CD14-positive monocyte (primary cell): ENCODE results near the gene GP1BA. TPM values are rescaled to one million over a fixed set of nuclear protein-coding genes. Genes with fewer than 3 reads are reported as not detected.
A peak's percentile ranks its signal among the peaks of the same experiment; 100 is the strongest.

Experiments used
- DNase-seq, 3 donors: peaks; one replicate each; pipeline ENCODE4 v3.0.0-alpha.2; 2011 to 2022
- H2AFZ ChIP-seq: 2 replicates; pipeline ENCODE4 v1.6.0; 2012; ENCODE audit warnings: mild to moderate bottlenecking, low read depth, low read length, inconsistent platforms; ENCODE audit not compliant: insufficient read depth, poor library complexity, severe bottlenecking
- H3K27ac ChIP-seq, 2 donors: 1 replicate in 1 of 2; 2 replicates in 1 of 2; pipeline ENCODE4 v1.5.1; 2012 to 2013; ENCODE audit warnings: low read length in 2 of 2, control low read depth in 1 of 2, inconsistent platforms in 1 of 2, low read depth in 1 of 2, mild to moderate bottlenecking in 1 of 2
- H3K27me3 ChIP-seq, 2 donors: one replicate each; pipeline versions ENCODE4 v1.6.0 to v1.6.1; 2011 to 2013; ENCODE audit warnings: low read length in 2 of 2; ENCODE audit not compliant: control insufficient read depth in 2 of 2, insufficient read depth in 2 of 2
- H3K36me3 ChIP-seq, 2 donors: replicated peaks in 1 of 2; 1 replicate in 1 of 2; 2 replicates in 1 of 2; pipeline versions ENCODE4 v1.5.1 to v1.6.1; 2012 to 2013; ENCODE audit warnings: low read length in 2 of 2, control low read depth in 1 of 2, inconsistent platforms in 1 of 2, mild to moderate bottlenecking in 1 of 2; ENCODE audit not compliant: insufficient read depth in 2 of 2, control insufficient read depth in 1 of 2
- H3K4me1 ChIP-seq, 2 donors: 1 replicate in 1 of 2; 2 replicates in 1 of 2; pipeline versions ENCODE4 v1.5.1 to v1.6.1; 2012 to 2013; ENCODE audit warnings: low read length in 2 of 2, control low read depth in 1 of 2, inconsistent platforms in 1 of 2, mild to moderate bottlenecking in 1 of 2, moderate library complexity in 1 of 2; ENCODE audit not compliant: insufficient read depth in 2 of 2, control insufficient read depth in 1 of 2
- H3K4me2 ChIP-seq: replicated peaks from 2 replicates; pipeline ENCODE3; 2012; ENCODE audit warnings: low read length, moderate library complexity, mild to moderate bottlenecking; ENCODE audit not compliant: poor library complexity, severe bottlenecking; ENCODE audit errors: extremely low read depth
- H3K4me3 ChIP-seq, 3 experiments: fragments of 200-600 bp in 1 of 3; sonication (generic) in 1 of 3; replicated peaks in 1 of 3; 1 replicate in 2 of 3; 2 replicates in 1 of 3; pipeline ENCODE4 v1.5.1; 2011 to 2013; ENCODE audit warnings: low read length in 3 of 3, mild to moderate bottlenecking in 3 of 3, control low read depth in 2 of 3, low read depth in 2 of 3, inconsistent platforms in 1 of 3, moderate library complexity in 1 of 3
- H3K79me2 ChIP-seq: 2 replicates; pipeline ENCODE4 v1.6.0; 2012; ENCODE audit warnings: mild to moderate bottlenecking, control low read depth, inconsistent platforms, low read length, moderate library complexity; ENCODE audit not compliant: insufficient read depth
- H3K9ac ChIP-seq: 2 replicates; pipeline ENCODE4 v1.6.0; 2017; ENCODE audit warnings: low read length, mild to moderate bottlenecking; ENCODE audit not compliant: insufficient read depth, poor library complexity, severe bottlenecking
- H3K9me3 ChIP-seq, 2 donors: replicated peaks in 1 of 2; 1 replicate in 1 of 2; 2 replicates in 1 of 2; pipeline versions ENCODE4 v1.5.1 to v1.6.1; 2012 to 2013; ENCODE audit warnings: low read length in 2 of 2, control low read depth in 1 of 2; ENCODE audit not compliant: control insufficient read depth in 1 of 2, insufficient read depth in 1 of 2
- H4K20me1 ChIP-seq: 2 replicates; pipeline ENCODE4 v1.6.0; 2012; ENCODE audit warnings: mild to moderate bottlenecking, low read length, control low read depth, moderate library complexity; ENCODE audit not compliant: insufficient read depth
- H3K27ac Mint-ChIP-seq, 7 donors: one replicate each; pipeline ENCODE4 v1.8.0; 2020; ENCODE audit warnings: mild to moderate bottlenecking in 7 of 7, mixed read lengths in 7 of 7, moderate library complexity in 6 of 7, inconsistent platforms in 2 of 7
- H3K27me3 Mint-ChIP-seq, 3 donors: one replicate each; pipeline ENCODE4 v1.8.0; 2021 to 2022; ENCODE audit warnings: low read depth in 3 of 3, mild to moderate bottlenecking in 3 of 3, mixed read lengths in 3 of 3, moderate library complexity in 3 of 3, inconsistent platforms in 1 of 3
- H3K36me3 Mint-ChIP-seq, 2 donors: one replicate each; pipeline ENCODE4 v1.8.0; 2020; ENCODE audit warnings: mixed read lengths in 2 of 2, inconsistent platforms in 1 of 2, mild to moderate bottlenecking in 1 of 2
- H3K4me1 Mint-ChIP-seq: one replicate; pipeline ENCODE4 v1.8.0; 2020; ENCODE audit warnings: mild to moderate bottlenecking, mixed read lengths
- H3K4me3 Mint-ChIP-seq, 2 donors: one replicate each; pipeline ENCODE4 v1.8.0; 2020; ENCODE audit warnings: mild to moderate bottlenecking in 2 of 2, mixed read lengths in 2 of 2, moderate library complexity in 1 of 2
- H3K9me3 Mint-ChIP-seq, 7 donors: one replicate each; pipeline ENCODE4 v1.8.0; 2020 to 2022; ENCODE audit warnings: mixed read lengths in 7 of 7, mild to moderate bottlenecking in 6 of 7, moderate library complexity in 6 of 7, inconsistent platforms in 2 of 7
- CTCF ChIP-seq: fragments of 200-600 bp; IDR thresholded peaks from one replicate; pipeline ENCODE4 v1.8.0; 2022; ENCODE audit warnings: antibody characterized with exemption, mild to moderate bottlenecking
- WGBS: methylation state at CpG from one replicate; pipeline ENCODE4 v1.1.5; 2013; ENCODE audit warnings: missing lambda C conversion rate; ENCODE audit not compliant: insufficient coverage; 5-methylcytosine and 5-hydroxymethylcytosine counted together
- intact Hi-C, 2 donors: fragments of 100-400 bp; cut with micrococcal nuclease; formaldehyde crosslinking; loops; one replicate each; pipeline versions ENCODE4 v1.15.0 to v1.15.1; 2023
- polyA plus RNA-seq, 3 donors: library from polyadenylated mRNA; depleted of rRNA in 1 of 3; unstranded in 2 of 3; stranded (reverse) in 1 of 3; fragments of 300-500 nt in 2 of 3; fragments of >200 nt in 1 of 3; fragmentation: Illumina TruSeq in 2 of 3; gene quantifications; 1 replicate in 2 of 3; 2 replicates in 1 of 3; pipeline ENCODE4 v1.2.3, GENCODE V29; 2012 to 2021

GP1BA gene
- polyA plus RNA-seq, 3 donors, result 0.24 to 0.29 TPM; not detected in 1

GRCh38 chr17:4972752-4973151, 40.7 kb downstream of the GP1BA start:
- Histone ChIP-seq H2AFZ (no peak overlapping the region), H3K27me3 (no peaks in the 10 kb centered on the region), H3K4me1 (peaks cover 44 to 54% of the 10 kb centered on the region in 2 donors), H3K4me3 (peak overlapping the region in 2 of 3 experiments; percentile 3 to 60), H3K27ac (peak overlapping the region; percentile 46 to 60), H3K4me2 (peak overlapping the region; percentile 62), H3K9me3 (no peaks in the 10 kb centered on the region), H3K79me2 (peaks cover 33% of the 10 kb centered on the region), H3K36me3 (peaks cover 56 to 82% of the 10 kb centered on the region in 2 donors), H4K20me1 (peaks cover 6% of the 10 kb centered on the region), H3K9ac (peak overlapping the region; percentile 17)
- H3K27me3 Mint-ChIP-seq, result peaks cover 0 to 2% (median 2%) of the 10 kb centered on the region in 3 donors
- intact Hi-C loops, result no loop called here
- TF ChIP-seq CTCF, result no peak
- H3K4me1 Mint-ChIP-seq, result peaks cover 48% of the 10 kb centered on the region
- no peaks in the 10 kb centered on the region for H3K9me3 Mint-ChIP-seq
- peak overlapping the region; percentile 70 to 90 (median 81) for H3K27ac Mint-ChIP-seq
- 98% methylated on average over 10 of the region's 12 CpGs for WGBS
- peaks cover 78 to 90% of the 10 kb centered on the region in 2 donors for H3K36me3 Mint-ChIP-seq
- DNase-seq, result no peak
- peak overlapping the region; percentile 67 to 85 for H3K4me3 Mint-ChIP-seq

- peak overlapping the region; percentile 46 to 60 for H3K27ac ChIP-seq
- Mint-ChIP-seq H3K27ac (peak overlapping the region; percentile 70 to 90 (median 82)), H3K27me3 (peaks cover 0 to 2% (median 2%) of the 10 kb centered on the region in 3 donors)
Observed at GRCh38 chr17:4973256-4974114, 41.4 kb downstream of the GP1BA start.

More at GRCh38 chr17:4973256-4974114, 41.4 kb downstream of the GP1BA start:
- Histone ChIP-seq H4K20me1 (peaks cover 6% of the 10 kb centered on the region), H3K4me1 (peaks cover 44 to 54% of the 10 kb centered on the region in 2 donors), H3K36me3 (peaks cover 63 to 90% of the 10 kb centered on the region in 2 donors), H3K9ac (peak overlapping the region; percentile 17), H3K9me3 (no peaks in the 10 kb centered on the region), H3K4me3 (peak overlapping the region in 2 of 3 experiments; percentile 3 to 60), H2AFZ (no peak overlapping the region), H3K79me2 (peaks cover 29% of the 10 kb centered on the region), H3K27me3 (no peaks in the 10 kb centered on the region), H3K4me2 (peak overlapping the region; percentile 62)
- intact Hi-C loops, result no loop called here
- Mint-ChIP-seq H3K36me3 (peaks cover 84 to 97% of the 10 kb centered on the region in 2 donors), H3K4me3 (peak overlapping the region; percentile 67 to 85), H3K9me3 (no peaks in the 10 kb centered on the region), H3K4me1 (peaks cover 54% of the 10 kb centered on the region)
- WGBS, result 91% methylated on average over 9 of the region's 10 CpGs
- peak in 2 of 3 donors; percentile 29 to 30 for DNase-seq
- no peak for TF ChIP-seq CTCF
